Thyroid gland (tissue), 4 donors: ENCODE measurements around the gene MAPRE3.

Experiments used
- CTCF ChIP-seq, 6 experiments: fragments of 200-600 bp in 3 of 6; fragments of 450-650 bp in 3 of 6; sonication (generic) in 3 of 6; IDR thresholded peaks; one replicate each; pipeline ENCODE4 v1.5.1; 2016 to 2019; ENCODE audit warnings: antibody characterized with exemption in 6 of 6, mild to moderate bottlenecking in 2 of 6, inconsistent platforms in 1 of 6, moderate library complexity in 1 of 6
- POLR2A ChIP-seq, 2 donors: fragments of 450-650 bp; IDR thresholded peaks; one replicate each; pipeline ENCODE4 v1.6.1; 2017; ENCODE audit warnings: antibody characterized with exemption in 2 of 2, mild to moderate bottlenecking in 2 of 2, moderate library complexity in 1 of 2

- TF ChIP-seq POLR2A (IDR thresholded peaks at IDR 0.05) (no peak), CTCF (IDR thresholded peaks at IDR 0.05) (no peak)
Observed at GRCh38 chr2:27039426-27039825, 69.0 kb downstream of the MAPRE3 start.
